ENCODE results near the gene TSPAN6. TPM values are rescaled to one million over a fixed set of nuclear protein-coding genes. Genes with fewer than 3 reads are reported as not detected.

TSPAN6 gene
- total and polyA plus RNA-seq, 2 of the 13 experiments (the other 11 are each of a cell fraction or from before 2014, with no cell fraction given): 78.9 to 133 TPM

- intact Hi-C loops (cut with micrococcal nuclease; ENCODE audit: unreplicated experiment): no loop called here
- H3K27ac ChIP-seq (ENCODE audit: extremely low read length, insufficient read depth, low read length): no peak overlapping the region
- TF ChIP-seq SP4 (CRISPR knock-in tag; IDR thresholded peaks at IDR 0.05) (no peak), ZNF780A (CRISPR knock-in tag; IDR thresholded peaks at IDR 0.05) (no peak), ZMYM2 (CRISPR knock-in tag; IDR thresholded peaks at IDR 0.05) (no peak), SNAPC4 (CRISPR knock-in tag; IDR thresholded peaks at IDR 0.05) (no peak), HBP1 (CRISPR knock-in tag; IDR thresholded peaks at IDR 0.05; ENCODE audit: low read depth) (no peak), ZFP62 (CRISPR knock-in tag; IDR thresholded peaks at IDR 0.05) (no peak), NFYC (CRISPR knock-in tag; IDR thresholded peaks at IDR 0.05) (no peak), SSRP1 (CRISPR knock-in tag; IDR thresholded peaks at IDR 0.05) (no peak), ZSCAN30 (CRISPR knock-in tag; IDR thresholded peaks at IDR 0.05) (no peak), ZNF343 (CRISPR knock-in tag; IDR thresholded peaks at IDR 0.05) (no peak), PRPF4 (IDR thresholded peaks at IDR 0.05; ENCODE audit: low read depth, low read length, poor library complexity, severe bottlenecking) (no peak), MBD4 (IDR thresholded peaks at IDR 0.05; ENCODE audit: borderline replicate concordance, low read length) (no peak), ZNF251 (CRISPR knock-in tag; IDR thresholded peaks at IDR 0.05) (no peak), ZBTB7A (CRISPR knock-in tag; IDR thresholded peaks at IDR 0.05) (no peak), ZSCAN29 (CRISPR knock-in tag; conservative IDR thresholded peaks at IDR 0.05) (no peak), IKZF5 (CRISPR knock-in tag; IDR thresholded peaks at IDR 0.05) (no peak), NRL (CRISPR knock-in tag; IDR thresholded peaks at IDR 0.05; ENCODE audit: borderline replicate concordance) (no peak)
- no peaks in the 10 kb centered on the region for H3K79me2 ChIP-seq (ENCODE audit: insufficient read depth, low read length)
- H3K4me3 ChIP-seq (replicated peaks in 1 of 3; ENCODE audit: insufficient read depth in 1 of 3, low read depth in 2 of 3, low read length in 3 of 3): no peak overlapping the region
- WGBS (ENCODE audit: low lambda C conversion rate): 25% methylated on average over 2 of the region's 2 CpGs
- no peak overlapping the region for H3K4me2 ChIP-seq (ENCODE audit: low read depth, low read length)
- no peaks in the 10 kb centered on the region for H3K36me3 ChIP-seq (replicated peaks in 1 of 2; ENCODE audit: control insufficient read depth in 1 of 2, insufficient read depth in 2 of 2, low read length in 2 of 2)
- CTCF ChIA-PET (ENCODE audit: low intra/inter-chr PET ratio, low total read pairs): no interaction called here
- H3K27me3 ChIP-seq (ENCODE audit: control insufficient read depth in 1 of 2, insufficient read depth in 2 of 2, low read length in 2 of 2): no peaks in the 10 kb centered on the region
- no peak overlapping the region for H3K9ac ChIP-seq (ENCODE audit: insufficient read depth, low read depth, low read length)
- peaks cover 11% of the 10 kb centered on the region for H3K4me1 ChIP-seq (ENCODE audit: insufficient read depth, low read length)
- POLR2A ChIA-PET: no interaction called here
- FAIRE-seq (no peak), ATAC-seq (no peak), DNase-seq (ENCODE audit: low spot score) (no peak)
- no peaks in the 10 kb centered on the region for H4K20me1 ChIP-seq (ENCODE audit: insufficient read depth, low read length)
- in situ Hi-C loops (cut with HindIII; ENCODE audit: extremely low pct_ligation_motif_present, low pct_unique_long_range_greater_than_20kb): no loop called here
- H2AFZ ChIP-seq (ENCODE audit: low read length): no peak overlapping the region
- no TSS peak for BruUV-seq (replicated peaks)
- H3K9me3 ChIP-seq (ENCODE audit: low read length): no peaks in the 10 kb centered on the region
Measured at GRCh38 chrX:100596601-100597000, 40.0 kb downstream of the TSPAN6 start.

All from HepG2 (cell line).